ENCODE data around the gene RAP1A. TPM values are rescaled to one million over a fixed set of nuclear protein-coding genes. Genes with fewer than 3 reads are reported as not detected.

The RAP1A gene
- total RNA-seq, 2 donors from 2014 or later, result 28.5 to 35.0 TPM

DNA sequence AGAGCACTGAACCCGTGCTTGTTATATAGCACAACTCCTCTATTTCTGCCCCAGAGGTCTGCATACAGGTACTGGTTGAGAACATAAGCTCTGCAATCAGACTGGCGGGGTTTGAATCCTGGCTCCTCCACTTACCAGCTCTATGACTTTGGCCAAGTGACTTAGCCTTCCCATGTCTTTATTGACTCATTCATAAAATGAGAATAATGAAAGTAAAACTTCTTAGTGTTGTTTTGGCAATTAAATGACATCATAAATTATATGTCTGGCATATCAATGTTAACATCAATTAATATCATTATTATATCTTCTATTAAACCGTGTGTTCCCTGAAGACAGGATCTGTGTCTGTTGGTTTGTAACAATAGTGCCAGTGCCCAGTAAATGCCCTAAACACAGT lies 115.3 kb downstream of the RAP1A start:
- Mint-ChIP-seq H3K4me1 (peaks cover 9% of the 10 kb centered on the region), H3K27me3 (ENCODE audit: insufficient read depth) (peaks cover 3% of the 10 kb centered on the region), H3K4me3 (no peak overlapping the region), H3K36me3 (ENCODE audit: low read depth) (no peaks in the 10 kb centered on the region), H3K9me3 (no peaks in the 10 kb centered on the region), H3K27ac (no peak overlapping the region)
- Histone ChIP-seq H3K9ac (ENCODE audit: extremely low read depth, low read length, poor library complexity, severe bottlenecking) (no peak overlapping the region), H3K36me3 (ENCODE audit: control insufficient read depth, insufficient read depth, low read length) (no peaks in the 10 kb centered on the region), H3K27ac (ENCODE audit: low read depth, low read length) (no peak overlapping the region), H3K27me3 (ENCODE audit: control insufficient read depth, insufficient read depth, low read length, poor library complexity, severe bottlenecking) (peaks cover 17% of the 10 kb centered on the region), H3K9me3 (ENCODE audit: control insufficient read depth, low read length) (no peaks in the 10 kb centered on the region), H3K4me3 (ENCODE audit: low read length) (no peak overlapping the region), H3K4me1 (ENCODE audit: control insufficient read depth, insufficient read depth, low read length) (peaks cover 10% of the 10 kb centered on the region)
- DNase-seq, result no peak
- TF ChIP-seq, protein P1, sequence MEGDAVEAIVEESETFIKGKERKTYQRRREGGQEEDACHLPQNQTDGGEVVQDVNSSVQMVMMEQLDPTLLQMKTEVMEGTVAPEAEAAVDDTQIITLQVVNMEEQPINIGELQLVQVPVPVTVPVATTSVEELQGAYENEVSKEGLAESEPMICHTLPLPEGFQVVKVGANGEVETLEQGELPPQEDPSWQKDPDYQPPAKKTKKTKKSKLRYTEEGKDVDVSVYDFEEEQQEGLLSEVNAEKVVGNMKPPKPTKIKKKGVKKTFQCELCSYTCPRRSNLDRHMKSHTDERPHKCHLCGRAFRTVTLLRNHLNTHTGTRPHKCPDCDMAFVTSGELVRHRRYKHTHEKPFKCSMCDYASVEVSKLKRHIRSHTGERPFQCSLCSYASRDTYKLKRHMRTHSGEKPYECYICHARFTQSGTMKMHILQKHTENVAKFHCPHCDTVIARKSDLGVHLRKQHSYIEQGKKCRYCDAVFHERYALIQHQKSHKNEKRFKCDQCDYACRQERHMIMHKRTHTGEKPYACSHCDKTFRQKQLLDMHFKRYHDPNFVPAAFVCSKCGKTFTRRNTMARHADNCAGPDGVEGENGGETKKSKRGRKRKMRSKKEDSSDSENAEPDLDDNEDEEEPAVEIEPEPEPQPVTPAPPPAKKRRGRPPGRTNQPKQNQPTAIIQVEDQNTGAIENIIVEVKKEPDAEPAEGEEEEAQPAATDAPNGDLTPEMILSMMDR (conservative IDR thresholded peaks at IDR 0.05), result no peak
- WGBS, 2 experiments (ENCODE audit: insufficient coverage in 1 of 2, insufficient read length in 1 of 2), result 93 to 94% methylated on average over 3 of the region's 3 CpGs

DNA sequence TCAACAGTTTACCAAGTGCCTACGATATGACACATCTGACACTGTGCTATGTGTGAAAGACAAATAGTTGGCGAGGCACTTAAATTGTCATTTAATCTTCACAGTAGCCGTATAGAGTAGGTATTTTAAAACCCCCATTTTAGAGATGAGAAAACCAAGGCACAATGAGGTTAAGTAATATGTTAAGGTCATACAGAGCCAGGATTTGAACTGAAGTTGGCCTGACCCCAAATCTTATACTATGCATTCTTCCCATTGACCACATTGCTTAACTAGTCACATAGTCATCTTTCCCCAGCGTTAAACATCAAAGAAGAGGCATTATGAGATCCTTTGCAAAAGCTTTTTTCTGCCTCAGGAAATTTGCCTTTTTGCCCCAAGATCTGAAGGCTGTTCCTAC lies 115.7 kb downstream of the RAP1A start:
- H3K27me3 Mint-ChIP-seq (ENCODE audit: insufficient read depth), result peaks cover 4% of the 10 kb centered on the region
- Histone ChIP-seq H3K27ac (ENCODE audit: low read depth, low read length) (peak overlapping the region; percentile 4), H3K9ac (ENCODE audit: extremely low read depth, low read length, poor library complexity, severe bottlenecking) (no peak overlapping the region), H3K4me1 (ENCODE audit: control insufficient read depth, insufficient read depth, low read length) (peaks cover 10% of the 10 kb centered on the region), H3K4me3 (ENCODE audit: low read length) (no peak overlapping the region), H3K9me3 (ENCODE audit: control insufficient read depth, low read length) (no peaks in the 10 kb centered on the region), H3K27me3 (ENCODE audit: control insufficient read depth, insufficient read depth, low read length, poor library complexity, severe bottlenecking) (peaks cover 17% of the 10 kb centered on the region), H3K36me3 (ENCODE audit: control insufficient read depth, insufficient read depth, low read length) (no peaks in the 10 kb centered on the region)
- no peak overlapping the region for H3K4me3 Mint-ChIP-seq
- H3K27ac Mint-ChIP-seq, result no peak overlapping the region
- no peak for DNase-seq
- no peaks in the 10 kb centered on the region for H3K36me3 Mint-ChIP-seq (ENCODE audit: low read depth)
- H3K4me1 Mint-ChIP-seq, result peaks cover 9% of the 10 kb centered on the region
- no peaks in the 10 kb centered on the region for H3K9me3 Mint-ChIP-seq
- TF ChIP-seq, protein P1 (conservative IDR thresholded peaks at IDR 0.05), result no peak
- WGBS, 2 experiments (ENCODE audit: insufficient coverage in 1 of 2, insufficient read length in 1 of 2), result 90 to 93% methylated on average over 3 to 4 of the region's 4 CpGs

DNA sequence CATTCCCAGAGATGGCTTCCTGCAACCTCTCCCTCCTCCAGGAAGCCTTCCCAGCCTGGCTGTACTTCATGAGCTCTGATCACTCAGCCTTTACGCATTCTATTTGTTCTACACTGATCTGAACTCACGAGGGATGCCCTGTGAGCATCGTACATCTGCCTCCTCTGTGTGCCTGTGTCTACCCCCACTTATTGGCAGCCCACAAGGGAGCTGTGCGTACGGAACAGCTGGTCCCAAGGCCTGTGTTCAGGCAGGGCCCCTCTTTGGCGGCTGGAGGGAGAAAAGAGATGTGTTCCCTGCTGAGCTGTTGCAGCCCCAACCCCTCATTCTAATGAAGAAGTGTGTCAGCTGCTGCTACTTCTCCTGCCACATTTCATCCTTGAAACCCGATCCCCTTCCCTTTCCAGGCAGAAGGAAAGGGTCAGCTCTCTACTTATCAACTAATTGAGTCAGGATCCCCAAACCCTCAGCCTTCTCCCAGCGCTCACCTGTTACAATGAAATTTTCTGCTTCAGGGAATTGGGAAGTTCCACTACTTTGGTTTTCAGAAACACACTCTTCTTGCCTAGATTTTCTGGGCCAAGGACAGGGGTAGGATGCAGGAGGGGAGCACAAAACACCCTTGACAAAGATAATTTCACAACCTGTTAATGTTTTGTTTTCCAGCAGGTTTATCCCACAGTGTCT lies 116.4 kb downstream of the RAP1A start:
- peak overlapping the region; percentile 4 for H3K27ac ChIP-seq (ENCODE audit: low read depth, low read length)
- no peaks in the 10 kb centered on the region for H3K36me3 ChIP-seq (ENCODE audit: control insufficient read depth, insufficient read depth, low read length)
- H3K4me1 Mint-ChIP-seq, result peaks cover 9% of the 10 kb centered on the region
- no peak overlapping the region for H3K9ac ChIP-seq (ENCODE audit: extremely low read depth, low read length, poor library complexity, severe bottlenecking)
- 53 to 54% methylated on average over 7 to 8 of the region's 8 CpGs for WGBS, 2 experiments (ENCODE audit: insufficient coverage in 1 of 2, insufficient read length in 1 of 2)
- DNase-seq, result no peak
- no peak overlapping the region for H3K4me3 Mint-ChIP-seq
- H3K36me3 Mint-ChIP-seq (ENCODE audit: low read depth), result no peaks in the 10 kb centered on the region
- peaks cover 10% of the 10 kb centered on the region for H3K4me1 ChIP-seq (ENCODE audit: control insufficient read depth, insufficient read depth, low read length)
- TF ChIP-seq, protein P1 (conservative IDR thresholded peaks at IDR 0.05), result no peak
- H3K27ac Mint-ChIP-seq, result no peak overlapping the region
- H3K9me3 Mint-ChIP-seq, result no peaks in the 10 kb centered on the region
- no peaks in the 10 kb centered on the region for H3K9me3 ChIP-seq (ENCODE audit: control insufficient read depth, low read length)
- peaks cover 11% of the 10 kb centered on the region for H3K27me3 Mint-ChIP-seq (ENCODE audit: insufficient read depth)
- no peak overlapping the region for H3K4me3 ChIP-seq (ENCODE audit: low read length)
- peaks cover 24% of the 10 kb centered on the region for H3K27me3 ChIP-seq (ENCODE audit: control insufficient read depth, insufficient read depth, low read length, poor library complexity, severe bottlenecking)
